Activated T-cell treated with anti-CD3 and anti-CD28 coated beads, Interleukin-2, amount 50 U/mL, for 48 hours (primary cell): ENCODE data around the gene DEDD.

Experiments used
- DNase-seq, 2 experiments: peaks; one replicate each; pipeline ENCODE4 v3.0.0-alpha.2; 2020

DEDD gene

DNA sequence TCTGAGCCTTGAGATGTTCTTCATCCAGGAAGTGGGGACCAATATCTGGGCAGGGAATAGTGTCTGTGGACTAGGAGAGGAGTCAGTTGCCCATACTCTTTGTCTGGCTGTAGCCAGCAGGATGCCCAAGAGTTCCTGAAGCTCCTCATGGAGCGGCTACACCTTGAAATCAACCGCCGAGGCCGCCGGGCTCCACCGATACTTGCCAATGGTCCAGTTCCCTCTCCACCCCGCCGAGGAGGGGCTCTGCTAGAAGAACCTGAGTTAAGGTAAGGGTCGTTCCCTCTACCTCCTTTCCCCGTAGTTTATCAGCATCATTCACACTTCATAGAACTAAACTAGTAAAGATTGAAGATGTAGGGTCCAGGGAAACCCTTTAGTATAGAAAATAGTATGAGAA lies 30.3 kb upstream of the DEDD start:
- DNase-seq: no peak

DNA sequence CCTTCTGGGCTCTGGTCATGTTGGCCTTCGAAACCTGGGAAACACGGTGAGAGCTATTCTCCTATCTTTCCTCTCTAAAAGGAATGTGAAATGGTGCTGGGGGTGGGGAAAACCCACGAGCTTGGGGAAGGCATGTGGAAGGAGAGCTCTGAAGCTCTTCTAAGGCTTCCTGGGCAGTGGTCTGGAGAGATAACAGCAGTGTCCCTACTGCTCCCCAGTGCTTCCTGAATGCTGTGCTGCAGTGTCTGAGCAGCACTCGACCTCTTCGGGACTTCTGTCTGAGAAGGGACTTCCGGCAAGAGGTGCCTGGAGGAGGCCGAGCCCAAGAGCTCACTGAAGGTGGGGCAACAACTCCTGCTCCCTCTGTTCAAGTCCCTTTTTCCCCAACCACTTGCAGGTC lies 29.6 kb upstream of the DEDD start:
- DNase-seq: no peak

DNA sequence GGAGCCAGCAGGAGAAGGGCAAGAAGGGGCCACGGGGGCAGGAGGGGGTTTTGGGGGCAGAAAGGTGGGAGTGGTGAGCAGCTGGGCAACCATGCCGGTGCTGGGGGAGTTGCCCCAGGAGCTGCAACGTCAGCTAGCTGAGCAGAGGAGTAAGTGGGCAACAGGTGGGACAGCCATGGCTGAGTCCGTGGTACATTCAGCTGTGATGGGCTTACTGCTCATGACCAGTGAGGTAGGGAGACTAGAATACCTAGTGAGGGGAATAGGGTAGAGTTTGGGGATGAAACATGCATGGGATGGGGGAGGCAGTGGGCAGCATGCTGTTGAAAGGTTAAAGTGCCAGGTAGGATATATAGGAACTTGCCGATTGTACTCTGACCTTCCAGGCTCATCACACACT lies 29.2 kb upstream of the DEDD start:
- DNase-seq: no peak

- DNase-seq: no peak
These were observed 28.2 kb upstream of the DEDD start for GRCh38 chr1:161160671-161161145.

DNA sequence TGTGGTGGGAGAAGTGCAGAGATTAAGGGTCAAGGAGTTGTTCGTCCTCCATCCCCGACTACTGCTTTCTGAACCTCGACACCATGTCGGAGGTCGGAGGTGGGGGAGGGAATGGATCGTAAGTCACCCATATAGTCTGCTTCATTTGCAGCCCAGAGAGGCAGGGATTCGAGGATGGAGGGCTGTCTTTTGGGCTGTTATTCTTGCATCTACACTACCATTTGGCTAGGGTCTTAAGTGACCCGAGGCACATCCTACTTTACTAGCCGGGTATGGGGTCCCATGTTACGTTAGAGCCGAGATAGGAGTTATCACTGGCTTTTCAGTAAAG lies 27.4 kb upstream of the DEDD start:
- no peak for DNase-seq

DNA sequence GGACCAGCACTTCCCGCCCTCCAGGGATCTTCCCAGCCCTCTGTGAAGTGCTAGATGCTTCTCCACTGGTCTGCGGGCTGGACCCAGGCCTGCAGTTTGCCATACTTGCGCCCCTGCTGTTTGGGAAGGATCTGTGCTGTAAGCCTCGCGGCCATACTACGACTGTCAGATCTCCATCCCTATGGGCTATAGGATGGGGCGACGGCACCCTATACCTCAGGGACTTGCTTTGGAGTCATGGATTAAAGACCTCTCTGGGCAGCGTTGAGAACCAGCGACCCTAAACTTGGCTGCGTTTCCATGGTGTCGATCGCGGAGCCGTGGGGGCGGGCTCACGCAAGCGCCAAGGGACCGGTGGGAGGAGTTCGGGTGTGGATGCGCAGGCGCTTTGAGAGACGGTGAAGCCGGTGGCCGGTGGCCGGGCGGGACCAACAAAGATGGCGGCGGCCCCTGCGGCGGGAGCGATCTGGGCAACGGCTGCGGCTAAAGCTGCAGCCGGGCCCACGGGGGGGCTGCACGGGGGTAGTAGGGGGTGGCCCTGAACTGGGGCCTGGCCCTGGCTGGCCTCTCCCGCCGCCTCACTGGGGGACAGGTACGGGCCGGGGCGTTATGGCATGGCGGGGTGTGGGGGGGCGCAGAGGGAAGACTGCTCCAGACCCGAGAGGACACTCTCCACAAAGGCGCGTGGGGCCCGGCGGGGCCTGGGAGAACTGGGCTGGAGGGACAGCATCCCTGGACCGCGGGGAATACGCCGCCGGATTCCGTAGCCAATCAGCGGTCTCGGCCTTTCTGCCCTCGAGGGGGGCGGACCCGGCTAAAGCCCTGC lies 26.8 kb upstream of the DEDD start, which contains the start of gene USP21:
USP21 (plus strand) TSS at position 414 of the 826 bp plus-strand sequence. CDS start 1,141 bp downstream, outside the sequence.
- DNase-seq: peak; percentile 95

DNA sequence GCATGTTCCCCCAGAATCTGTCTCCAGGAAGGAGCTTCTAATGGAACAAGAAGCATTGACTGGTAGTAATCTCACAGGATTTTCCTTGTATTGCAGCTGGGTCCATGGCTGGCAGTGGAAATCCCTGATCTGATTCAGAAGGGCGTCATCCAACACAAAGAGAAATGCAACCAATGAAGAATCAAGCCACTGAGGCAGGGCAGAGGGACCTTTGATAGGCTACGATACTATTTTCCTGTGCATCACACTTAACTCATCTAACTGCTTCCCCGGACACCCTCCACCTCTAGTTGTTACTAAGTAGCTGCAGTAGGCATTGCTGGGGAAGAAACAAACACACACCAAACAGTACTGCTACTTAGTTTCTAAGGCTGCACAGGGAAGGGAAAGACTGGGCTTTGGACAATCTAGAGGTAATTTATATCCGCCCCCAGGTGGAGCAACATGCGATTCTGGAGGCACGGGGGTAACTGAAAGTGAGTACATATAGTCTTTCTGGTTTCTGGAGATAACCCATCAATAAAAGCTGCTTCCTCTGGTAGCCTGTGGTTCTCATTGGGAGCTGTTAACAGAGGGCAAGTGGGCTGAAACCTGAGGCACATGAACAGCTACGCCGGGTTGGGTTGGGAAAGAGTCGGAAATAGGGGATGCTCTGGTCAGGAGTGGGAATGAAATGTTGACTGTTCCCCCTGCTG lies 26.0 kb upstream of the DEDD start:
- no peak for DNase-seq

DNA sequence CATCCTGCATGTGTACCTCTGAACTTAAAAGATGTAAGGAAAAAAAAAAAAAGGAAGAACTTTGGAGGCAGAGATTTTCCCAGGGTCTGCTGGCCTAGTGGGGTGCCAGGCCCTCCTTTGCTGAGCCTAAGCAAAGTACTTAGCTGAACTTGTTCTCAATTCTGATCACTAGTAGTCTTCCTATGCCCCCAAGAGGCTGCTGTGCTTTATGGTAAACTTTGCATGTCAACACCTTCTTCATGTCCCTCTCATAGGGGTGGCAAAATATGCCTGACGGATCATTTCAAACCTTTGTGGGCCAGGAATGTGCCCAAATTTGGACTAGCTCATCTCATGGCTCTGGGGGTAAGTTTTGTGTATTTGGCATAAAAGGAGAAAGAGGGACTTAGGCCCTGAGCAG lies 25.4 kb upstream of the DEDD start:
- DNase-seq: no peak

GRCh38 chr1:161153682-161154337 lies 21.3 kb upstream of the DEDD start, which contains the start of gene UFC1:
Gene UFC1, plus strand, starts transcription at chr1:161153978. Its CDS starts 20 bp downstream, at chr1:161153998.
- peak; percentile 85 to 86 for DNase-seq

- DNase-seq: no peak
These were observed 20.7 kb upstream of the DEDD start for GRCh38 chr1:161153176-161153575.

- DNase-seq: no peak
These were observed 13.4 kb upstream of the DEDD start for GRCh38 chr1:161145832-161146231.

GRCh38 chr1:161140755-161141400 lies 8.4 kb upstream of the DEDD start:
- no peak for DNase-seq

- no peak for DNase-seq
These were observed 7.3 kb upstream of the DEDD start for GRCh38 chr1:161139766-161140165.

GRCh38 chr1:161138431-161138830 lies 6.0 kb upstream of the DEDD start:
- no peak for DNase-seq

GRCh38 chr1:161137881-161138280 lies 5.4 kb upstream of the DEDD start:
- DNase-seq: no peak

GRCh38 chr1:161133220-161133740 lies 813 bp upstream of the DEDD start:
- no peak for DNase-seq

DNA sequence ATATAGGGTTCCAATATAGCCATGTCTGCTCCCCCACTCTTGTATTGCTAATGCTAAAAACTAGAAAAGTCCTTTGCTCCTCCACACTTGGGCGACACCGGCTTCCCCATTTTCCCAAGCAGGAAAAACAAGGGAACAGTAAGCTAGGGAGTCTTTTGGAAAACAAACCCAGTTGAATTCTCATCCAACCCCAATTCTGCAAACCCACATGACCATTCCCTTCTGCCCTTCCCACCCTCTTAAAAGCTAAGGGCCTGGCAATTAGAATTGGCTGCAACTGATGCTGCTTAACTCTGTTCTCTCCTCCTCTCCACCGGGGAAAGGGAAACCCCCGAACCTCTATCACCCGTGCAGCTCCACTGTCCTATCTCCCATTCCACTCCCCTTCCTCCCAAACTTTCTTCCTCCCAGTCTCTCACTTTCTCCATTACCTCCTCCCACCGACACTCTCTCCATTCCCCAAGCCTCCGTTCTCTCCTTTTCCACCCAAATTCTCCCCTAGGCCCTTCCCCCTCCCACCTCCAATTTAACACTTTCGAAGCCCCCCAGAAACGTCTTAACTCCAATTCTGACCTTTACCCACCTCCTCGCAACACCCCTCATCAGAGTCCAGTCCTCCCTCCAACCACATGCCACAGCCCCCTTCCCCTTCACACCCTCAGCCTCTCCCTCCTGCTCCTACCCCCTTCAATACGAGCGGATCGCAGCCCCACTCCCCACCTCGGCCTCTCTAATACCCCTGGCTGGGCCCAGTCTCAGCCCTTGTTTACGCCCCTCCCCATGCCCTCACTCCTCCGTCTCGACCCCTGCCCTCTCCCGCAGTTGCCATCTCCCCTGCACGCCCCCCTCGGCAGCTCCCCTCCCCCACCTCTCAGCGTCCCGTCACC lies 701 bp downstream of the DEDD start:
- no peak for DNase-seq

- DNase-seq: no peak
These were observed 2.2 kb downstream of the DEDD start for GRCh38 chr1:161130266-161130665.

DNA sequence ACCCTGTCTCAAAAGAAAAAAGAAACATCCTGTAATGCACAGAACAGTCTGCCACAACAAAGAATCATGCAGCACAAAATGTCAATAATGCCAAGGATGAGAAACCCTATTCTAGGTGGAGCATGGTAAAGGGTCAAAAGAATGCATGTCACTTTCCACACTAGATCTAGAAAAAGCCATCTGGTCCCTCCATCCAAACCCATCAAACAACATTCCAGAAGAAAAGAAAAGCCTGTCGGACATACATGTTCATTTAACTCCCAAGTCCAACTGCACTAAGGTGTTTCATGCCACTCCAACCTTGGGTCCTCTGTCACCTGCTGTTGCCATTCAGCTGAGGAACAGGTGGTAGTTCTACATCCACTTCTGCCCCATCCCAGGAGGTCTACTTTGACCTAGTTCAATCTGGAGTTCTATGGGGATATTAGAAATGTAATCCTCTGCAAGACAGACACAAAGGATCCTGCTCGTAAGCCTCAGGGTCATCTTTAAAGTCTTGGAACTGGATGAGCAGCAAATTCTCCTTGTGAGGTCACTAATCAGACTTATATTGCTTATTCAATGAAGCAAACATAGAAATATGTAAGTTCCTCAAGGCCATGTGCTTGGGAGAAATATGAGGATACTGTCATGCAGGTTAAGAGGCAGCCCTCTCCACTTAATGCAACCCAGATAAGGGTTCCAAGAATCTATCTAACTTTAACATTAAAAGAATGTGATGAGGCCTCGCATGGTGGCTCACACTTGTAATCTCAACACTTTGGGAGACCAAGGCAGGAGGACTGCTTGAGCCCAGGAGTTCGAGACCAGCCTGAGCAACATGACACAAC lies 3.7 kb downstream of the DEDD start:
- DNase-seq: no peak

DNA sequence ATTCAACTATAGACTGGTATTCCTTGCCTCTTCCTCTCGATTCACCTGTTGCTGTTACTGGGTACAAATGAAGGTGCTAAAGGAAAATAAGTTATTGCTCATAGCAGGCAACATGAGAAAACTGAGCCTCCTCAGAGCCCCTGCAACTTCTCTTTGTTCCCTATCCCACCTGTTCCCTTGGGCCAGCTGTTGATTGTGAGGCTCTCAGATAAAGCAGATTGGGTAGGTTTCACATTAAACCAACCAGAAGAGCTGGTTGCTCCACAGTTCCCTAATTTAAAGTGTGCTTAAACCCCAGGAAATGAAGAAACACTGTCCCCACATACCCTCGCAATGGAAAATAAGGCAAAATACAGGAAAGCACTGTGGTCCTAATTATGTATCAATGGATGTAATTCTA lies 4.8 kb downstream of the DEDD start:
- no peak for DNase-seq

GRCh38 chr1:161122967-161123366 lies 9.5 kb downstream of the DEDD start:
- DNase-seq: no peak
